ENCODE measurements around the gene OR5B3. TPM values are rescaled to one million over a fixed set of nuclear protein-coding genes. Genes with fewer than 3 reads are reported as not detected.

The OR5B3 gene
- polyA plus RNA-seq, 2 of the 4 experiments (the other 2 are of a cell fraction), result not detected

GRCh38 chr11:58446294-58446693, 39.6 kb upstream of the OR5B3 start:
- CTCF ChIA-PET, result no interaction called here
- no peak for DNase-seq (ENCODE audit: low read depth in 1 of 2, low spot score in 1 of 2)
- Histone ChIP-seq H3K4me1 (no peaks in the 10 kb centered on the region), H3K4me2 (no peak overlapping the region), H3K4me3 (no peak overlapping the region), H3K9me3 (no peaks in the 10 kb centered on the region), H3K27ac (no peak overlapping the region)
- no peak for ATAC-seq
- no peak for FAIRE-seq
- TF ChIP-seq MAFK (IDR thresholded peaks at IDR 0.05; ENCODE audit: partially characterized antibody) (peak; percentile 19), SREBF2 (IDR thresholded peaks at IDR 0.05) (no peak)
- 16% methylated on average over 6 of the region's 6 CpGs for WGBS (ENCODE audit: missing lambda C conversion rate)
- POLR2A ChIA-PET, result no interaction called here

GRCh38 chr11:58444300-58444699, 37.6 kb upstream of the OR5B3 start:
- 0% methylated on average over 2 of the region's 2 CpGs for WGBS (ENCODE audit: missing lambda C conversion rate)
- DNase-seq (ENCODE audit: low read depth in 1 of 2, low spot score in 1 of 2) (no peak), FAIRE-seq (no peak), ATAC-seq (no peak)
- CTCF ChIA-PET, result no interaction called here
- Histone ChIP-seq H3K4me2 (no peak overlapping the region), H3K4me3 (no peak overlapping the region), H3K4me1 (no peaks in the 10 kb centered on the region), H3K27ac (no peak overlapping the region), H3K9me3 (no peaks in the 10 kb centered on the region)
- TF ChIP-seq ZNF302 (CRISPR knock-in tag; IDR thresholded peaks at IDR 0.05) (no peak), REST (IDR thresholded peaks at IDR 0.05) (no peak)
- POLR2A ChIA-PET, result no interaction called here

GRCh38 chr11:58442136-58442535, 35.5 kb upstream of the OR5B3 start, which contains the start of gene OR5B12:
TSS of gene OR5B12 (minus strand) at chr11:58442236. CDS start at chr11:58440151, 2,085 bp downstream.
- WGBS (ENCODE audit: missing lambda C conversion rate), result 34% methylated on average over 1 of the region's 1 CpG
- Histone ChIP-seq H3K4me3 (no peak within 1 kb of the TSS), H3K4me1 (no peaks in the 10 kb centered on the region), H3K27ac (no peak within 1 kb of the TSS), H3K9me3 (no peaks in the 10 kb centered on the region; the same call in 2 of the 3 replicates), H3K4me2 (no peak within 1 kb of the TSS)
- ATAC-seq (no peak), DNase-seq (ENCODE audit: low read depth in 1 of 2, low spot score in 1 of 2) (no peak), FAIRE-seq (no peak)
- no peak for TF ChIP-seq EP300 (IDR thresholded peaks at IDR 0.05)
- TF ChIP-seq FOSB (CRISPR knock-in tag; IDR thresholded peaks at IDR 0.05), result no peak
- TF ChIP-seq HMGXB4 (CRISPR knock-in tag; IDR thresholded peaks at IDR 0.05; ENCODE audit: borderline replicate concordance), result no peak
- no peak for TF ChIP-seq JUN (IDR thresholded peaks at IDR 0.05)
- no peak for TF ChIP-seq MAFK (IDR thresholded peaks at IDR 0.05; ENCODE audit: partially characterized antibody)
- TF ChIP-seq CHD4 (IDR thresholded peaks at IDR 0.05; ENCODE audit: borderline replicate concordance), result no peak
- TF ChIP-seq ZNF302 (CRISPR knock-in tag; IDR thresholded peaks at IDR 0.05), result no peak
- no peak for TF ChIP-seq E2F6 (IDR thresholded peaks at IDR 0.05; ENCODE audit: borderline replicate concordance, low read depth)
- CTCF ChIA-PET, result no interaction called here
- POLR2A ChIA-PET, result no interaction called here

GRCh38 chr11:58438486-58438885, 31.8 kb upstream of the OR5B3 start:
- no peak overlapping the region for H3K4me3 ChIP-seq
- DNase-seq (ENCODE audit: low read depth in 1 of 2, low spot score in 1 of 2) (no peak), FAIRE-seq (no peak), ATAC-seq (no peak)
- no peak overlapping the region for H3K27ac ChIP-seq
- ChIA-PET CTCF (no interaction called here), POLR2A (no interaction called here)
- no peak for TF ChIP-seq GATA3 (IDR thresholded peaks at IDR 0.05; ENCODE audit: borderline replicate concordance)
- 0% methylated on average over 4 of the region's 4 CpGs for WGBS (ENCODE audit: missing lambda C conversion rate)
- H3K4me2 ChIP-seq, result no peak overlapping the region
- H3K9me3 ChIP-seq, result no peaks in the 10 kb centered on the region; the same call in 2 of the 3 replicates
- no peaks in the 10 kb centered on the region for H3K4me1 ChIP-seq

Data from A549 (cell line).